Neural cell (in vitro differentiated cells): Measurements from ENCODE around the gene CDKL1. TPM values are rescaled to one million over a fixed set of nuclear protein-coding genes. Genes with fewer than 3 reads are reported as not detected.
A peak's percentile ranks its signal among the peaks of the same experiment; 100 is the strongest.

Experiments used
- H2AFZ ChIP-seq: fragments of 200-600, 300-800 bp; sonication (generic), shearing (Covaris generic); 2 replicates; pipeline ENCODE4 v1.6.0; 2014; ENCODE audit warnings: low read depth, mild to moderate bottlenecking, antibody characterized with exemption, low read length, moderate library complexity
- H3F3A ChIP-seq: fragments of 200-600 bp; shearing (Covaris generic); 2 replicates; pipeline ENCODE4 v1.6.1; 2016; ENCODE audit warnings: mild to moderate bottlenecking, moderate library complexity, mixed read lengths, antibody characterized with exemption, low read length; ENCODE audit not compliant: insufficient read depth, poor library complexity, severe bottlenecking
- H3K27ac ChIP-seq: fragments of 200-600, 300-800 bp; sonication (generic), shearing (Covaris generic); 2 replicates; pipeline ENCODE4 v1.5.1; 2014; ENCODE audit warnings: mild to moderate bottlenecking, low read length, moderate library complexity
- H3K27me3 ChIP-seq: fragments of 300-800, 200-600 bp; sonication (generic), shearing (Covaris generic); 2 replicates; pipeline ENCODE4 v1.6.0; 2014; ENCODE audit warnings: mild to moderate bottlenecking, low read depth, low read length, moderate library complexity; ENCODE audit not compliant: insufficient read depth
- H3K36me3 ChIP-seq: fragments of 300-800, 200-600 bp; sonication (generic), shearing (Covaris generic); 2 replicates; pipeline ENCODE4 v1.5.1; 2014; ENCODE audit warnings: mild to moderate bottlenecking, antibody characterized with exemption, low read length, moderate library complexity; ENCODE audit not compliant: insufficient read depth
- H3K4me2 ChIP-seq: fragments of 300-800, 200-600 bp; sonication (generic), shearing (Covaris generic); 2 replicates; pipeline ENCODE4 v1.6.0; 2014; ENCODE audit warnings: mild to moderate bottlenecking, low read length
- H3K4me3 ChIP-seq: fragments of 300-800, 200-600 bp; sonication (generic), shearing (Covaris generic); 2 replicates; pipeline ENCODE4 v1.5.1; 2014; ENCODE audit warnings: mild to moderate bottlenecking, low read length, moderate library complexity
- H3K79me2 ChIP-seq: fragments of 200-600 bp; shearing (Covaris generic); replicated peaks from 2 replicates; pipeline ENCODE4 v1.6.0; 2014; ENCODE audit warnings: mild to moderate bottlenecking, low read length, moderate library complexity; ENCODE audit not compliant: insufficient read depth
- H3K9ac ChIP-seq: fragments of 300-800, 200-600 bp; sonication (generic), shearing (Covaris generic); 2 replicates; pipeline ENCODE4 v1.6.1; 2016; ENCODE audit warnings: mild to moderate bottlenecking, low read length, mixed read lengths
- H3K9me2 ChIP-seq: fragments of 200-600 bp; shearing (Covaris generic); 2 replicates; pipeline ENCODE4 v1.6.1; 2016; ENCODE audit warnings: mild to moderate bottlenecking, low read length, mixed read lengths; ENCODE audit not compliant: insufficient read depth
- H3K9me3 ChIP-seq: fragments of 200-600, 300-800 bp; sonication (generic), shearing (Covaris generic); 2 replicates; pipeline ENCODE4 v1.6.1; 2016; ENCODE audit warnings: mild to moderate bottlenecking, mixed run types, low read length, moderate library complexity, mixed read lengths
- H4K20me1 ChIP-seq: fragments of 200-600 bp; shearing (Covaris generic); 2 replicates; pipeline ENCODE4 v1.6.1; 2016; ENCODE audit warnings: mild to moderate bottlenecking, mixed run types; ENCODE audit not compliant: insufficient read depth
- CTCF ChIP-seq: fragments of 450-650 bp; IDR thresholded peaks from 2 replicates; pipeline ENCODE4 v1.5.1; 2014; ENCODE audit warnings: antibody characterized with exemption, mild to moderate bottlenecking, moderate library complexity; ENCODE audit not compliant: poor library complexity, severe bottlenecking
- EP300 ChIP-seq: fragments of 450-650 bp; conservative IDR thresholded peaks from 2 replicates; pipeline ENCODE4 v1.6.1; 2014; ENCODE audit warnings: antibody characterized with exemption, mild to moderate bottlenecking, moderate library complexity; ENCODE audit not compliant: poor library complexity, severe bottlenecking
- EZH2 ChIP-seq: fragments of 200-600, 300-800 bp; shearing (Covaris generic), sonication (generic); IDR thresholded peaks from 2 replicates; pipeline ENCODE4 v1.6.1; 2014; ENCODE audit warnings: antibody characterized with exemption, low read length, borderline replicate concordance, mild to moderate bottlenecking; ENCODE audit not compliant: insufficient read depth, poor library complexity, severe bottlenecking
- MXI1 ChIP-seq: fragments of 450-650 bp; conservative IDR thresholded peaks from 2 replicates; pipeline ENCODE4 v1.6.1; 2014; ENCODE audit warnings: antibody characterized with exemption, mild to moderate bottlenecking; ENCODE audit not compliant: poor library complexity, severe bottlenecking
- POLR2AphosphoS5 ChIP-seq: IDR thresholded peaks from 2 replicates; pipeline ENCODE4 v1.6.1; 2012
- RAD21 ChIP-seq: fragments of 450-650 bp; conservative IDR thresholded peaks from 2 replicates; pipeline ENCODE4 v1.6.1; 2014; ENCODE audit warnings: antibody characterized with exemption, mild to moderate bottlenecking, moderate library complexity
- REST ChIP-seq: IDR thresholded peaks from 2 replicates; pipeline ENCODE4 v1.6.1; 2012; ENCODE audit warnings: borderline replicate concordance
- SMC3 ChIP-seq: fragments of 450-650 bp; conservative IDR thresholded peaks from 2 replicates; pipeline ENCODE4 v1.6.1; 2014; ENCODE audit warnings: antibody characterized with exemption, mild to moderate bottlenecking, moderate library complexity; ENCODE audit not compliant: poor library complexity
- TAF1 ChIP-seq: IDR thresholded peaks from 2 replicates; pipeline ENCODE4 v1.6.1; 2012; ENCODE audit warnings: low read depth
- polyA plus RNA-seq: library from polyadenylated mRNA; depleted of rRNA; stranded (reverse); fragments of >200 nt; gene quantifications from 2 replicates; pipeline ENCODE4 v1.2.3, GENCODE V29; 2014

The CDKL1 gene
- polyA plus RNA-seq, 1 donor from 2014 or later = 3.1 TPM

GRCh38 chr14:50310445-50310844, 86.2 kb downstream of the CDKL1 start:
- Histone ChIP-seq H3K4me3 (peak overlapping the region; percentile 83), H2AFZ (no peak overlapping the region), H4K20me1 (no peaks in the 10 kb centered on the region), H3K27me3 (no peaks in the 10 kb centered on the region), H3K27ac (no peak overlapping the region), H3K9me2 (no peaks in the 10 kb centered on the region), H3K4me2 (no peak overlapping the region), H3K9me3 (no peaks in the 10 kb centered on the region), H3K9ac (no peak overlapping the region), H3F3A (peaks cover 6% of the 10 kb centered on the region), H3K36me3 (no peaks in the 10 kb centered on the region), H3K79me2 (peaks cover 23% of the 10 kb centered on the region)
- TF ChIP-seq EP300 (no peak), CTCF (no peak), EZH2 (no peak), TAF1 (no peak), MXI1 (no peak), RAD21 (no peak), POLR2AphosphoS5 (no peak), REST (no peak), SMC3 (no peak)

GRCh38 chr14:50308363-50308915, 88.2 kb downstream of the CDKL1 start:
- no peak overlapping the region for H2AFZ ChIP-seq
- no peaks in the 10 kb centered on the region for H3K9me2 ChIP-seq
- no peak overlapping the region for H3K9ac ChIP-seq
- no peak overlapping the region for H3K27ac ChIP-seq
- H3F3A ChIP-seq = peaks cover 6% of the 10 kb centered on the region
- H3K79me2 ChIP-seq = peaks cover 18% of the 10 kb centered on the region
- no peak for TF ChIP-seq RAD21
- TF ChIP-seq MXI1 = no peak
- TF ChIP-seq TAF1 = no peak
- no peak for TF ChIP-seq EZH2
- H3K4me3 ChIP-seq = no peak overlapping the region
- H3K36me3 ChIP-seq = no peaks in the 10 kb centered on the region
- H3K4me2 ChIP-seq = no peak overlapping the region
- no peaks in the 10 kb centered on the region for H3K27me3 ChIP-seq
- H3K9me3 ChIP-seq = no peaks in the 10 kb centered on the region
- H4K20me1 ChIP-seq = no peaks in the 10 kb centered on the region
